Measurements from ENCODE around the gene SYNGR3.

SYNGR3 gene

GRCh38 chr16:2040787-2041522 is 51.2 kb downstream of the SYNGR3 start:
- H3K4me3 ChIP-seq (ENCODE audit: extremely low read depth, insufficient read depth, low read length, poor library complexity, severe bottlenecking), result no peak overlapping the region
- no peak overlapping the region for H3K27ac ChIP-seq (ENCODE audit: low read depth, low read length, severe bottlenecking)
- peaks cover 16% of the 10 kb centered on the region for H3K4me1 ChIP-seq (ENCODE audit: control insufficient read depth, insufficient read depth, low read length, poor library complexity, severe bottlenecking)
- H3K9me3 ChIP-seq (ENCODE audit: control insufficient read depth, low read length), result no peaks in the 10 kb centered on the region
- H3K36me3 ChIP-seq (ENCODE audit: control insufficient read depth, insufficient read depth, low read length), result peaks cover 30% of the 10 kb centered on the region
- 92 to 95% methylated on average over 18 to 19 of the region's 20 CpGs for WGBS, 2 experiments (ENCODE audit: insufficient coverage in 2 of 2)

- H3K4me1 ChIP-seq (ENCODE audit: control insufficient read depth, insufficient read depth, low read length, poor library complexity, severe bottlenecking), result peaks cover 10% of the 10 kb centered on the region
- 93 to 95% methylated on average over 16 of the region's 22 CpGs for WGBS, 2 experiments (ENCODE audit: insufficient coverage in 2 of 2)
- H3K27ac ChIP-seq (ENCODE audit: low read depth, low read length, severe bottlenecking), result no peak overlapping the region
- no peak overlapping the region for H3K4me3 ChIP-seq (ENCODE audit: extremely low read depth, insufficient read depth, low read length, poor library complexity, severe bottlenecking)
- H3K36me3 ChIP-seq (ENCODE audit: control insufficient read depth, insufficient read depth, low read length), result peaks cover 18% of the 10 kb centered on the region
- no peaks in the 10 kb centered on the region for H3K9me3 ChIP-seq (ENCODE audit: control insufficient read depth, low read length)
These were observed 52.6 kb downstream of the SYNGR3 start for GRCh38 chr16:2042171-2042985.

GRCh38 chr16:2042986-2043666 is 53.4 kb downstream of the SYNGR3 start:
- Histone ChIP-seq H3K27ac (ENCODE audit: low read depth, low read length, severe bottlenecking) (no peak overlapping the region), H3K4me1 (ENCODE audit: control insufficient read depth, insufficient read depth, low read length, poor library complexity, severe bottlenecking) (peaks cover 10% of the 10 kb centered on the region), H3K4me3 (ENCODE audit: extremely low read depth, insufficient read depth, low read length, poor library complexity, severe bottlenecking) (no peak overlapping the region), H3K36me3 (ENCODE audit: control insufficient read depth, insufficient read depth, low read length) (peaks cover 11% of the 10 kb centered on the region), H3K9me3 (ENCODE audit: control insufficient read depth, low read length) (no peaks in the 10 kb centered on the region)
- WGBS, 2 experiments (ENCODE audit: insufficient coverage in 2 of 2), result 96% methylated on average over 10 to 11 of the region's 11 CpGs

Measured in mesodermal cell (in vitro differentiated cells).